Thyroid gland (tissue), 4 donors: ENCODE results near the gene NUTM2A.
"Not testable (repeated sequence)": the region's sequence is repeated elsewhere in the genome, so short reads cannot be mapped to it uniquely, and the experiment has no call there.

Experiments
- CTCF ChIP-seq, 6 experiments: fragments of 200-600 bp in 3 of 6; fragments of 450-650 bp in 3 of 6; sonication (generic) in 3 of 6; IDR thresholded peaks; one replicate each; pipeline ENCODE4 v1.5.1; 2016 to 2019; ENCODE audit warnings: antibody characterized with exemption in 6 of 6, mild to moderate bottlenecking in 2 of 6, inconsistent platforms in 1 of 6, moderate library complexity in 1 of 6
- POLR2A ChIP-seq, 2 donors: fragments of 450-650 bp; IDR thresholded peaks; one replicate each; pipeline ENCODE4 v1.6.1; 2017; ENCODE audit warnings: antibody characterized with exemption in 2 of 2, mild to moderate bottlenecking in 2 of 2, moderate library complexity in 1 of 2

DNA sequence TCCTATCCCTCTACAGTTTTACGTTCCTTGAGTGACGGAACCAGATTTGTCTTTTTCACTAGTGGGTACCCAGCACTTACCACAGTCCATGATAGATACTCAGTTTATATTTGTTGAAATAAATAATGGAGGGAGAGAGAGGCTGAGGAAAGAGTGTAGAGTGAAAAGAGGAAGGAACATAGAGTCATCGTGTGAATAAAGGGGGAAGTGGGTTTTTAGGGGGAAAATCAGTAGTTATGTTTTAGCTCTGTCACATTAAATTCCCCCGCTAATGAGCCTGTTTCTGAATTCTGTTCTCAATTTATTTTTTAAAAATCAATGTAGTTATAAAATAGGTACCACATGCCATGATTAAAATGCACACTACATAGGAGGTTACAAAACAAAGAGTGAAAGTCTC is 39.2 kb upstream of the NUTM2A start:
- not testable (repeated sequence) for TF ChIP-seq CTCF, POLR2A (IDR thresholded peaks at IDR 0.05)
